Esophagus muscularis mucosa (tissue), 4 donors: Measurements from ENCODE around the gene ZNF582. TPM values are rescaled to one million over a fixed set of nuclear protein-coding genes. Genes with fewer than 3 reads are reported as not detected.

ENCODE experiments used
- DNase-seq: peaks from one replicate; pipeline ENCODE4 v3.0.0-alpha.2; 2017; ENCODE audit errors: extremely low spot score
- H3K27ac ChIP-seq, 4 donors: fragments of 200-600 bp; sonication (generic); replicated peaks in 1 of 4; 1 replicate in 3 of 4; 2 replicates in 1 of 4; pipeline ENCODE4 v1.5.1; 2016 to 2019; ENCODE audit warnings: mild to moderate bottlenecking in 1 of 4
- H3K27me3 ChIP-seq, 4 donors: fragments of 200-600 bp; sonication (generic); one replicate each; pipeline versions ENCODE4 v1.5.1 to v1.6.0; 2016 to 2019
- H3K36me3 ChIP-seq, 4 donors: fragments of 200-600 bp; sonication (generic); one replicate each; pipeline ENCODE4 v1.5.1; 2016 to 2019
- H3K4me1 ChIP-seq, 4 donors: fragments of 200-600 bp; sonication (generic); one replicate each; pipeline ENCODE4 v1.5.1; 2016 to 2019
- H3K4me3 ChIP-seq, 4 donors: fragments of 200-600 bp; sonication (generic); 1 replicate in 2 of 4; 2 replicates in 2 of 4; pipeline ENCODE4 v1.5.1; 2016 to 2019; ENCODE audit warnings: mild to moderate bottlenecking in 4 of 4, moderate library complexity in 1 of 4
- H3K9me3 ChIP-seq, 4 donors: fragments of 200-600 bp; sonication (generic); 1 replicate in 3 of 4; 2 replicates in 1 of 4; pipeline ENCODE4 v1.5.1; 2016 to 2019
- CTCF ChIP-seq, 3 experiments: fragments of 200-600 bp in 2 of 3; fragments of 450-650 bp in 1 of 3; sonication (generic) in 2 of 3; IDR thresholded peaks; one replicate each; pipeline ENCODE4 v1.5.1; 2017 to 2019; ENCODE audit warnings: antibody characterized with exemption in 3 of 3, mild to moderate bottlenecking in 2 of 3, moderate library complexity in 1 of 3
- EP300 ChIP-seq: sonication (generic); formaldehyde crosslinking; IDR thresholded peaks from one replicate; pipeline ENCODE4 v1.6.1; 2017; ENCODE audit warnings: antibody characterized with exemption
- POLR2A ChIP-seq: fragments of 450-650 bp; IDR thresholded peaks from one replicate; pipeline ENCODE4 v1.6.1; 2017; ENCODE audit warnings: antibody characterized with exemption, moderate library complexity, mild to moderate bottlenecking, low read depth
- POLR2AphosphoS5 ChIP-seq, 2 donors: sonication (generic); formaldehyde crosslinking; IDR thresholded peaks; one replicate each; pipeline ENCODE4 v1.6.1; 2017; ENCODE audit warnings: antibody characterized with exemption in 2 of 2
- WGBS: methylation state at CpG from one replicate; pipeline ENCODE4 v1.1.5; 2018; 5-methylcytosine and 5-hydroxymethylcytosine counted together
- intact Hi-C: fragments of 100-400 bp; cut with DNase I; formaldehyde crosslinking; loops from one replicate; pipeline ENCODE4 v1.15.1; 2023
- total RNA-seq, 4 donors: library from RNA; depleted of rRNA; stranded (reverse); fragments of >200 nt; gene quantifications; one replicate each; pipeline versions ENCODE4 v1.1.0 to v1.2.1, GENCODE V29; 2016

The ZNF582 gene
- total RNA-seq, 4 donors from 2014 or later: 4.1 to 5.5 (median 4.8) TPM

- WGBS: 91% methylated on average over 4 of the region's 4 CpGs
Measured at GRCh38 chr19:56405062-56405461, 11.7 kb upstream of the ZNF582 start.

DNA sequence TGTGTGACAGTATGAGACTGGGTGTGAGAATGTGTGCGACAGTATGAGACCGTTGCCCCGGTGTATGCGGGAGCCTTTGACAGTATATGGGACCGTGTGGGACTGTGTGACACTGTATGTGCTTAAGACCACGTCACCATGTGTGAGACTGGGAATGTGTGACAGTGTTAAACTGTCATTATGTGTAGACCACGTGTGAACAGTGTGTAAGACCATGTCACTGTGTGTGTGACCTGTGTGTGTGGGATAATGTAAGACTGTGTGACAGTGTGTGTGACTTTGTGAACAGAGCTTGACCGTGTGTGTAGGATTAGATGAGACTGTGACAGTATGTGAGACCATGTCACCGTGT, 11.3 kb upstream of the ZNF582 start:
- intact Hi-C loops: loop anchor here (10.0 kb wide), 1 partner anchor 190 kb away; the partner anchor contains the start of gene ZNF71
- TF ChIP-seq POLR2A (no peak), EP300 (no peak), CTCF (IDR thresholded peaks at IDR 0.05) (no peak), POLR2AphosphoS5 (IDR thresholded peaks at IDR 0.05) (no peak)
- WGBS: 55% methylated on average over 9 of the region's 9 CpGs

More at GRCh38 chr19:56405062-56405461, 11.7 kb upstream of the ZNF582 start:
- Histone ChIP-seq H3K4me3 (peak overlapping the region; percentile 71 to 88 (median 80)), H3K27me3 (no peaks in the 10 kb centered on the region), H3K27ac (no peak overlapping the region), H3K4me1 (peaks cover 15 to 21% (median 18%) of the 10 kb centered on the region in 4 donors), H3K9me3 (peaks cover 0 to 52% (median 42%) of the 10 kb centered on the region in 4 donors), H3K36me3 (peaks cover 33 to 41% (median 36%) of the 10 kb centered on the region in 4 donors)
- intact Hi-C loops: loop anchor here (10.0 kb wide), 1 partner anchor 190 kb away; the partner anchor contains the start of gene ZNF71
- no peak for DNase-seq
- TF ChIP-seq EP300: no peak
- no peak for TF ChIP-seq CTCF (IDR thresholded peaks at IDR 0.05)
- no peak for TF ChIP-seq POLR2AphosphoS5 (IDR thresholded peaks at IDR 0.05)
- TF ChIP-seq POLR2A: no peak

DNA sequence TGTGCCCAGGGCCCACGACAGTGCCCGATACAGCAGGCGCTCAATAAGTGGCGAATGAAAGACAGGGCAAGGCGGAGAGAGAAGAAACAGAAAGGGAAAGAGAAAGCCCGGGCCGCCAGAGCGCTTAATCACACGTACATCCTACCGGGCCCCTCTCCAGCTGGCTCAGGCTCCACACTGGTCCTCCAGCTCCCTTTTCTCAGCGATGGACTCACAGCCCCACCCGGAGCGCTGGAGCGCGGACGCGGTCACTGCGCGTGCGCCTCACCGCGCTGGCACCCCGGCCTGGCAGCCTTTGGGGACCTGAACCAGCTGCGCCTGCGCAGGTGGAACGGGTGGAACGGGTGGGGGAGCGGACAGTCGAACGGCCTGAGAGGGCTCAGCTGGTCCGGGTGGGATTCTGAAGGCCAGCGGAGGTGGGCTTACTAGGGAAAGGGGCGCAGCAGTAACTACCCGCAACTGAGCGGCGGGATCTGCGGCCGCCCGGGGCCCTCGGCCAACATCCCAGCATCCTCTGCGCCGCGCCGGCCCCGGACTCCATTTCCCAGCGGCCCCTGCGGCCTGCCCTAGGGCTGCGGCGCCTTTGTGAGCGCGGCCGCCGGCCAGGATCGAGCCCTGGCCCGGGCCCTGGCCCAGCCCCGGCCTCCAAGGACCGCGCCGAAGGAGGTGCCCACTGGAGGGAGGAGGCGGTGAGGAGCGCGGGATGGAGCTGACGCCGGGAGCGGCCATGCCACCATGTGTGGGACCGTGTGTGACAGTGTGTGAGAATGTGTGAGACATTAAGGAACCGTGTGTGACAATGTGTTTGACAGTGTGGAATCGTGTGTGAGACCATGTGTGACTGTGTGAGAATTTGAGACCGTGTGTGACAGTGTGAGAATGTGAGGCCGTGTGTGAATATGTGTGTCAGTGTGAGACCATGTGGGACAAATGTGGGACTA, 10.7 kb upstream of the ZNF582 start, which contains the start of gene ZNF583:
Gene ZNF583, plus strand, starts transcription at position 569 of the 941 bp plus-strand sequence. CDS start 2,783 bp downstream, outside the sequence.
- Histone ChIP-seq H3K27me3 (no peaks in the 10 kb centered on the region), H3K27ac (peak within 1 kb of the TSS; percentile 95 to 96 (median 96)), H3K4me1 (peaks cover 15 to 21% (median 18%) of the 10 kb centered on the region in 4 donors), H3K9me3 (peaks cover 0 to 51% (median 38%) of the 10 kb centered on the region in 4 donors), H3K36me3 (peaks cover 23 to 35% (median 31%) of the 10 kb centered on the region in 4 donors), H3K4me3 (peak within 1 kb of the TSS; percentile 71 to 88 (median 80))
- intact Hi-C loops: loop anchor here (10.0 kb wide), 1 partner anchor 191 kb away; the partner anchor contains the start of gene ZNF71
- peak; percentile 60 to 87 for TF ChIP-seq POLR2AphosphoS5 (IDR thresholded peaks at IDR 0.05)
- TF ChIP-seq CTCF (IDR thresholded peaks at IDR 0.05): peak in 1 of 3 experiments; percentile 20
- no peak for TF ChIP-seq EP300
- DNase-seq: peak; percentile 97
- WGBS: under 1% methylated on average over 28 of the region's 70 CpGs

More for the DNA sequence above, 11.3 kb upstream of the ZNF582 start:
- H3K27me3 ChIP-seq: no peaks in the 10 kb centered on the region
- H3K9me3 ChIP-seq: peaks cover 0 to 52% (median 41%) of the 10 kb centered on the region in 4 donors
- peak overlapping the region in 3 of 4 donors; percentile 95 to 96 (median 95) for H3K27ac ChIP-seq
- H3K36me3 ChIP-seq: peaks cover 29 to 37% (median 33%) of the 10 kb centered on the region in 4 donors
- peak overlapping the region; percentile 71 to 88 (median 80) for H3K4me3 ChIP-seq
- no peak for DNase-seq
- peaks cover 15 to 21% (median 18%) of the 10 kb centered on the region in 4 donors for H3K4me1 ChIP-seq

DNA sequence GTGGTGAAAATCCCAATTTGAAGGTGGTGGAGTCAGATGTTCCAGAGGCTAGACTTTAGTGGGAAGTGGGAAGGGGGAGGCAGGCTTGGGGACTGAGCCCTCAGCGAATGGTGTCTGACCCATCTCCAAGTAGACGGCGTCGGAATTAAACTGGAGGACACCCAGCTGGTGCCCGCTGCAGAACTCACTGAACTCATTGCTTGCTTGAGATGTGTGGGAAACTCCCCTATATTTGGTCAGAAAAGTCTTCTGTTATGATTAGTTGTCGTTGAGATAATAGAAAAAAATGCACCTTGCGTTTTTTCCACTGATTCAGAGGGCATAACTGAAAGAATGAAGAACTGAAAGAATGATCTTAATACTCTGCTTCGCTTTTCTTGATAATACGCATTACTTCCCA, 9.9 kb upstream of the ZNF582 start:
- 16% methylated on average over 9 of the region's 9 CpGs for WGBS
- H3K4me3 ChIP-seq: peak overlapping the region; percentile 71 to 88 (median 80)
- DNase-seq: no peak
- TF ChIP-seq EP300: no peak
- no peak for TF ChIP-seq POLR2AphosphoS5 (IDR thresholded peaks at IDR 0.05)
- no peak for TF ChIP-seq POLR2A
- TF ChIP-seq CTCF (IDR thresholded peaks at IDR 0.05): no peak
- peaks cover 15 to 21% (median 18%) of the 10 kb centered on the region in 4 donors for H3K4me1 ChIP-seq
- peaks cover 15 to 35% (median 31%) of the 10 kb centered on the region in 4 donors for H3K36me3 ChIP-seq
- intact Hi-C loops: loop anchor here (10.0 kb wide), 1 partner anchor 192 kb away; the partner anchor contains the start of gene ZNF71
- H3K27ac ChIP-seq: peak overlapping the region; percentile 95 to 96 (median 96)
- peaks cover 0 to 46% (median 31%) of the 10 kb centered on the region in 4 donors for H3K9me3 ChIP-seq
- no peaks in the 10 kb centered on the region for H3K27me3 ChIP-seq
